Measurements from ENCODE around the gene RAPGEF2. TPM values are rescaled to one million over a fixed set of nuclear protein-coding genes. Genes with fewer than 3 reads are reported as not detected.
A peak's percentile ranks its signal among the peaks of the same experiment; 100 is the strongest.

RAPGEF2 gene
- total RNA-seq, 1 donor from 2014 or later: 46.7 TPM

GRCh38 chr4:159185591-159186023 is 82.7 kb downstream of the RAPGEF2 start:
- DNase-seq (ENCODE audit: low spot score in 2 of 2, unreplicated experiment in 2 of 2): no peak
- H3K36me3 Mint-ChIP-seq: peaks cover 3% of the 10 kb centered on the region
- no peak for TF ChIP-seq CTCF (IDR thresholded peaks at IDR 0.05; ENCODE audit: unreplicated experiment)
- peaks cover 4% of the 10 kb centered on the region for H3K9me3 Mint-ChIP-seq
- peaks cover 4% of the 10 kb centered on the region for H3K4me1 Mint-ChIP-seq
- no peak overlapping the region for H3K4me3 Mint-ChIP-seq
- no peak overlapping the region for H3K27ac Mint-ChIP-seq
- H3K27me3 Mint-ChIP-seq (ENCODE audit: low read depth): no peaks in the 10 kb centered on the region

- H3K27me3 Mint-ChIP-seq (ENCODE audit: low read depth): no peaks in the 10 kb centered on the region
- H3K27ac Mint-ChIP-seq: no peak overlapping the region
- H3K9me3 Mint-ChIP-seq: no peaks in the 10 kb centered on the region
- DNase-seq (ENCODE audit: low spot score in 2 of 2, unreplicated experiment in 2 of 2): no peak
- H3K4me3 Mint-ChIP-seq: no peak overlapping the region
- no peaks in the 10 kb centered on the region for H3K36me3 Mint-ChIP-seq
- H3K4me1 Mint-ChIP-seq: peaks cover 2% of the 10 kb centered on the region
- TF ChIP-seq CTCF (IDR thresholded peaks at IDR 0.05; ENCODE audit: unreplicated experiment): no peak
These were observed 85.8 kb downstream of the RAPGEF2 start for GRCh38 chr4:159188646-159189045.

GRCh38 chr4:159190651-159191050 is 87.8 kb downstream of the RAPGEF2 start:
- Mint-ChIP-seq H3K36me3 (peaks cover 2% of the 10 kb centered on the region), H3K9me3 (no peaks in the 10 kb centered on the region), H3K4me1 (peaks cover 2% of the 10 kb centered on the region), H3K27ac (no peak overlapping the region), H3K4me3 (no peak overlapping the region), H3K27me3 (ENCODE audit: low read depth) (no peaks in the 10 kb centered on the region)
- no peak for DNase-seq (ENCODE audit: low spot score in 2 of 2, unreplicated experiment in 2 of 2)
- peak; percentile 15 for TF ChIP-seq CTCF (IDR thresholded peaks at IDR 0.05; ENCODE audit: unreplicated experiment)

- no peak overlapping the region for H3K4me3 Mint-ChIP-seq
- TF ChIP-seq CTCF (IDR thresholded peaks at IDR 0.05; ENCODE audit: unreplicated experiment): no peak
- H3K27me3 Mint-ChIP-seq (ENCODE audit: low read depth): no peaks in the 10 kb centered on the region
- no peak overlapping the region for H3K27ac Mint-ChIP-seq
- no peak for DNase-seq (ENCODE audit: low spot score in 2 of 2, unreplicated experiment in 2 of 2)
- H3K9me3 Mint-ChIP-seq: no peaks in the 10 kb centered on the region
- peaks cover 2% of the 10 kb centered on the region for H3K4me1 Mint-ChIP-seq
- H3K36me3 Mint-ChIP-seq: peaks cover 2% of the 10 kb centered on the region
These were observed 89.1 kb downstream of the RAPGEF2 start for GRCh38 chr4:159191989-159192388.

- no peak for DNase-seq (ENCODE audit: low spot score in 2 of 2, unreplicated experiment in 2 of 2)
- Mint-ChIP-seq H3K27me3 (ENCODE audit: low read depth) (no peaks in the 10 kb centered on the region), H3K36me3 (peaks cover 2% of the 10 kb centered on the region), H3K4me3 (no peak overlapping the region), H3K4me1 (peaks cover 2% of the 10 kb centered on the region), H3K9me3 (no peaks in the 10 kb centered on the region), H3K27ac (no peak overlapping the region)
- no peak for TF ChIP-seq CTCF (IDR thresholded peaks at IDR 0.05; ENCODE audit: unreplicated experiment)
These were observed 90.3 kb downstream of the RAPGEF2 start for GRCh38 chr4:159193046-159193620.

GRCh38 chr4:159195361-159195769 is 92.5 kb downstream of the RAPGEF2 start:
- Mint-ChIP-seq H3K27me3 (ENCODE audit: low read depth) (no peaks in the 10 kb centered on the region), H3K9me3 (no peaks in the 10 kb centered on the region), H3K4me3 (no peak overlapping the region), H3K27ac (no peak overlapping the region), H3K36me3 (peaks cover 2% of the 10 kb centered on the region), H3K4me1 (peaks cover 2% of the 10 kb centered on the region)
- TF ChIP-seq CTCF (IDR thresholded peaks at IDR 0.05; ENCODE audit: unreplicated experiment): no peak
- DNase-seq (ENCODE audit: low spot score in 2 of 2, unreplicated experiment in 2 of 2): no peak

All from mesothelial cell of epicardium (in vitro differentiated cells).